NCI-H128 (cell line): ENCODE data around the gene PANX2.

Experiments
- DNase-seq: peaks from one replicate; lab custom pipeline; 2025; ENCODE audit not compliant: unreplicated experiment; lab: John Stamatoyannopoulos, UW

PANX2 gene

GRCh38 chr22:50211147-50211546 is 40.6 kb downstream of the PANX2 start:
- DNase-seq, result no peak

GRCh38 chr22:50213263-50213662 is 42.7 kb downstream of the PANX2 start:
- no peak for DNase-seq

- no peak for DNase-seq
Observed at GRCh38 chr22:50215297-50216054, 44.9 kb downstream of the PANX2 start.

- DNase-seq, result no peak
Observed at GRCh38 chr22:50216055-50216683, 45.6 kb downstream of the PANX2 start.

GRCh38 chr22:50216684-50217520 is 46.4 kb downstream of the PANX2 start:
- DNase-seq, result no peak

GRCh38 chr22:50217543-50218152 is 47.1 kb downstream of the PANX2 start:
- no peak for DNase-seq

- no peak for DNase-seq
Observed at GRCh38 chr22:50218153-50218995, 47.8 kb downstream of the PANX2 start.

GRCh38 chr22:50218996-50219727 is 48.6 kb downstream of the PANX2 start:
- DNase-seq, result no peak

- no peak for DNase-seq
Observed at GRCh38 chr22:50219800-50220602, 49.5 kb downstream of the PANX2 start.

- no peak for DNase-seq
Observed at GRCh38 chr22:50220603-50221409, 50.3 kb downstream of the PANX2 start.

- no peak for DNase-seq
Observed at GRCh38 chr22:50221410-50222300, 51.1 kb downstream of the PANX2 start.

GRCh38 chr22:50222508-50222907 is 52.0 kb downstream of the PANX2 start:
- DNase-seq, result no peak

- DNase-seq, result no peak
Observed at GRCh38 chr22:50224071-50224470, 53.5 kb downstream of the PANX2 start.

- DNase-seq, result no peak
Observed at GRCh38 chr22:50225200-50225969, 54.9 kb downstream of the PANX2 start.

- no peak for DNase-seq
Observed at GRCh38 chr22:50226063-50226874, 55.7 kb downstream of the PANX2 start.

GRCh38 chr22:50226875-50227165 is 56.3 kb downstream of the PANX2 start:
- DNase-seq, result no peak
